C4-2B (cell line): ENCODE data around the gene CSNK2A3.

ENCODE experiments used
- ZFX ChIP-seq: fragments of 450-650 bp; IDR thresholded peaks from 2 replicates; pipeline ENCODE4 v1.6.1; 2017
- TF ChIP-seq, protein P1 (sequence below): fragments of 450-650 bp; conservative IDR thresholded peaks from 2 replicates; pipeline ENCODE4 v1.5.1; 2017; ENCODE audit warnings: mild to moderate bottlenecking

GRCh38 chr11:11329062-11329806 lies 23.8 kb downstream of the CSNK2A3 start:
- TF ChIP-seq, protein P1, sequence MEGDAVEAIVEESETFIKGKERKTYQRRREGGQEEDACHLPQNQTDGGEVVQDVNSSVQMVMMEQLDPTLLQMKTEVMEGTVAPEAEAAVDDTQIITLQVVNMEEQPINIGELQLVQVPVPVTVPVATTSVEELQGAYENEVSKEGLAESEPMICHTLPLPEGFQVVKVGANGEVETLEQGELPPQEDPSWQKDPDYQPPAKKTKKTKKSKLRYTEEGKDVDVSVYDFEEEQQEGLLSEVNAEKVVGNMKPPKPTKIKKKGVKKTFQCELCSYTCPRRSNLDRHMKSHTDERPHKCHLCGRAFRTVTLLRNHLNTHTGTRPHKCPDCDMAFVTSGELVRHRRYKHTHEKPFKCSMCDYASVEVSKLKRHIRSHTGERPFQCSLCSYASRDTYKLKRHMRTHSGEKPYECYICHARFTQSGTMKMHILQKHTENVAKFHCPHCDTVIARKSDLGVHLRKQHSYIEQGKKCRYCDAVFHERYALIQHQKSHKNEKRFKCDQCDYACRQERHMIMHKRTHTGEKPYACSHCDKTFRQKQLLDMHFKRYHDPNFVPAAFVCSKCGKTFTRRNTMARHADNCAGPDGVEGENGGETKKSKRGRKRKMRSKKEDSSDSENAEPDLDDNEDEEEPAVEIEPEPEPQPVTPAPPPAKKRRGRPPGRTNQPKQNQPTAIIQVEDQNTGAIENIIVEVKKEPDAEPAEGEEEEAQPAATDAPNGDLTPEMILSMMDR = no peak
- TF ChIP-seq ZFX = no peak
